Esophagus muscularis mucosa (tissue), 4 donors: ENCODE measurements around the gene ZNF239. TPM values are rescaled to one million over a fixed set of nuclear protein-coding genes. Genes with fewer than 3 reads are reported as not detected.

ENCODE experiments used
- DNase-seq: peaks from one replicate; pipeline ENCODE4 v3.0.0-alpha.2; 2017; ENCODE audit errors: extremely low spot score
- H3K27ac ChIP-seq, 4 donors: fragments of 200-600 bp; sonication (generic); replicated peaks in 1 of 4; 1 replicate in 3 of 4; 2 replicates in 1 of 4; pipeline ENCODE4 v1.5.1; 2016 to 2019; ENCODE audit warnings: mild to moderate bottlenecking in 1 of 4
- H3K27me3 ChIP-seq, 4 donors: fragments of 200-600 bp; sonication (generic); one replicate each; pipeline versions ENCODE4 v1.5.1 to v1.6.0; 2016 to 2019
- H3K36me3 ChIP-seq, 4 donors: fragments of 200-600 bp; sonication (generic); one replicate each; pipeline ENCODE4 v1.5.1; 2016 to 2019
- H3K4me1 ChIP-seq, 4 donors: fragments of 200-600 bp; sonication (generic); one replicate each; pipeline ENCODE4 v1.5.1; 2016 to 2019
- H3K4me3 ChIP-seq, 4 donors: fragments of 200-600 bp; sonication (generic); 1 replicate in 2 of 4; 2 replicates in 2 of 4; pipeline ENCODE4 v1.5.1; 2016 to 2019; ENCODE audit warnings: mild to moderate bottlenecking in 4 of 4, moderate library complexity in 1 of 4
- H3K9me3 ChIP-seq, 4 donors: fragments of 200-600 bp; sonication (generic); 1 replicate in 3 of 4; 2 replicates in 1 of 4; pipeline ENCODE4 v1.5.1; 2016 to 2019
- EP300 ChIP-seq: sonication (generic); formaldehyde crosslinking; IDR thresholded peaks from one replicate; pipeline ENCODE4 v1.6.1; 2017; ENCODE audit warnings: antibody characterized with exemption
- POLR2A ChIP-seq: fragments of 450-650 bp; IDR thresholded peaks from one replicate; pipeline ENCODE4 v1.6.1; 2017; ENCODE audit warnings: antibody characterized with exemption, moderate library complexity, mild to moderate bottlenecking, low read depth
- POLR2AphosphoS5 ChIP-seq, 2 donors: sonication (generic); formaldehyde crosslinking; IDR thresholded peaks; one replicate each; pipeline ENCODE4 v1.6.1; 2017; ENCODE audit warnings: antibody characterized with exemption in 2 of 2
- WGBS: methylation state at CpG from one replicate; pipeline ENCODE4 v1.1.5; 2018; 5-methylcytosine and 5-hydroxymethylcytosine counted together
- intact Hi-C: fragments of 100-400 bp; cut with DNase I; formaldehyde crosslinking; loops from one replicate; pipeline ENCODE4 v1.15.1; 2023
- total RNA-seq, 4 donors: library from RNA; depleted of rRNA; stranded (reverse); fragments of >200 nt; gene quantifications; one replicate each; pipeline versions ENCODE4 v1.1.0 to v1.2.1, GENCODE V29; 2016
- TF ChIP-seq, protein P1 (sequence below), 3 experiments: fragments of 200-600 bp in 2 of 3; fragments of 450-650 bp in 1 of 3; sonication (generic) in 2 of 3; IDR thresholded peaks; one replicate each; pipeline ENCODE4 v1.5.1; 2017 to 2019; ENCODE audit warnings: antibody characterized with exemption in 3 of 3, mild to moderate bottlenecking in 2 of 3, moderate library complexity in 1 of 3

The ZNF239 gene
- total RNA-seq, 4 donors from 2014 or later, result 2.9 to 5.6 (median 5.2) TPM

DNA sequence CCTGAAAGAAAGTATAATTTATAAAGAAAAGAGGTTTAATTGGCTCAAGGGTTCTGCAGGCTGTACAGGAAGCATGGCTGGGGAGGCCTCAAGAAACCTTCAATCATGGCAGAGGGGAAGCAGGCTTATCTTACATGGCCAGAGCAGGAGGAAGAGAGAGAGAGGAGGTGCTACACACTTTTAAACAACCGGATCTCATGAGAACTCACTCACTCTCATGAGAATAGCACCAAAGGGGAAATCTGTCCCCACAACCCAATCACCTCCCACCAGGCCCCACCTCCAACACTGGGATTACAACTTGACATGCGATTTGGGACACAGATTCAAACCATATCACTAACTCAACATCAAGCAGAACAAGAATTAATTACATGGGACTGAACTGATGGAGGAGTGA lies 24.9 kb upstream of the ZNF239 start:
- intact Hi-C loops, result no loop called here
- Histone ChIP-seq H3K27ac (no peak overlapping the region), H3K4me3 (no peak overlapping the region), H3K36me3 (no peaks in the 10 kb centered on the region), H3K9me3 (no peaks in the 10 kb centered on the region), H3K27me3 (no peaks in the 10 kb centered on the region), H3K4me1 (peaks cover 0 to 10% (median 9%) of the 10 kb centered on the region in 4 donors)
- DNase-seq, result peak; percentile 60
- 79% methylated on average over 2 of the region's 2 CpGs for WGBS
- TF ChIP-seq, protein P1, sequence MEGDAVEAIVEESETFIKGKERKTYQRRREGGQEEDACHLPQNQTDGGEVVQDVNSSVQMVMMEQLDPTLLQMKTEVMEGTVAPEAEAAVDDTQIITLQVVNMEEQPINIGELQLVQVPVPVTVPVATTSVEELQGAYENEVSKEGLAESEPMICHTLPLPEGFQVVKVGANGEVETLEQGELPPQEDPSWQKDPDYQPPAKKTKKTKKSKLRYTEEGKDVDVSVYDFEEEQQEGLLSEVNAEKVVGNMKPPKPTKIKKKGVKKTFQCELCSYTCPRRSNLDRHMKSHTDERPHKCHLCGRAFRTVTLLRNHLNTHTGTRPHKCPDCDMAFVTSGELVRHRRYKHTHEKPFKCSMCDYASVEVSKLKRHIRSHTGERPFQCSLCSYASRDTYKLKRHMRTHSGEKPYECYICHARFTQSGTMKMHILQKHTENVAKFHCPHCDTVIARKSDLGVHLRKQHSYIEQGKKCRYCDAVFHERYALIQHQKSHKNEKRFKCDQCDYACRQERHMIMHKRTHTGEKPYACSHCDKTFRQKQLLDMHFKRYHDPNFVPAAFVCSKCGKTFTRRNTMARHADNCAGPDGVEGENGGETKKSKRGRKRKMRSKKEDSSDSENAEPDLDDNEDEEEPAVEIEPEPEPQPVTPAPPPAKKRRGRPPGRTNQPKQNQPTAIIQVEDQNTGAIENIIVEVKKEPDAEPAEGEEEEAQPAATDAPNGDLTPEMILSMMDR (IDR thresholded peaks at IDR 0.05), result no peak
- TF ChIP-seq POLR2AphosphoS5 (IDR thresholded peaks at IDR 0.05) (no peak), POLR2A (no peak), EP300 (no peak)

DNA sequence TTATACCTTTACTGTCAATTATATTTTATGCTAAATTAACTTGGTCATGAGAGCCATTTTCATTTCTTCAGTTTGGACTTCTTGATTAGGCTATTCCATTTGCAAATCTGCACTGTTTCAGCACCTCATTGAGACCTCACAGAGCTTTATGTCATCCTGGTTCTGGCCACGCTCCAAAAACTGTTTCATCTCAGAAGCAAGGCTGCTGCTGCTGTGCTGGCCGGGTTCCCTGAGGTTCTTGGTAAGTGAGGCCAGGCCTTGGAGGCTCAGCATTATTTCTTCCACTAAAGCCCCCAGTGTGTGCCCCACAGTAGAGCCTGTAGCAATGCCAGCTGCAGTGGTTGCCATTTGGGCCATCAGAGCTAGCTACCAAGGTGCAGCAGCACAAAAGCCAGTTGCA lies 24.0 kb upstream of the ZNF239 start:
- Histone ChIP-seq H3K27ac (no peak overlapping the region), H3K36me3 (no peaks in the 10 kb centered on the region), H3K27me3 (no peaks in the 10 kb centered on the region), H3K4me1 (peaks cover 0 to 10% (median 9%) of the 10 kb centered on the region in 4 donors), H3K4me3 (no peak overlapping the region), H3K9me3 (no peaks in the 10 kb centered on the region)
- intact Hi-C loops, result no loop called here
- TF ChIP-seq EP300 (no peak), POLR2AphosphoS5 (IDR thresholded peaks at IDR 0.05) (no peak)
- TF ChIP-seq, protein P1 (IDR thresholded peaks at IDR 0.05), result no peak
- peak; percentile 90 for DNase-seq
- 37% methylated on average over 2 of the region's 2 CpGs for WGBS

DNA sequence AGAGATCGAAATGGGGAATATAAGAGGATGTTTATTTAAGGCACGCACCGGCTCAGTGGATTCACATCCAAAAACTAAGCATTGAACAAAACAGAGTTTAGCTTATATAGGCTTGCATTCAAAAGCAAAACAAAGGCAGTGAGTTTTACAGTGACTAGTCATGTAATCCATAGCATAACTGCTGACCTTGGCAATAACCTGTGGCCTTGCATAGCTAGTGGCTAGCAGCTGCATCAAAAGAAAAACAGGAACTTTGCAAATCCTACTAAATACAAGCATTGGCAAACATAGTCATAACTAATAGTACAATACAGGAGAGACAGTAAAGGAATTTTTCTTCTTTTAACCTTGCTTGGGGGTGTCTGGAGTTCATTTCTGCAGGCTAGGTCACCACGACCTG lies 22.1 kb upstream of the ZNF239 start:
- no peak overlapping the region for H3K4me3 ChIP-seq
- 75% methylated on average over 4 of the region's 4 CpGs for WGBS
- peaks cover 0 to 10% (median 9%) of the 10 kb centered on the region in 4 donors for H3K4me1 ChIP-seq
- no peak overlapping the region for H3K27ac ChIP-seq
- no peaks in the 10 kb centered on the region for H3K9me3 ChIP-seq
- intact Hi-C loops, result no loop called here
- DNase-seq, result no peak
- TF ChIP-seq POLR2AphosphoS5 (IDR thresholded peaks at IDR 0.05), result no peak
- TF ChIP-seq, protein P1 (IDR thresholded peaks at IDR 0.05), result no peak
- TF ChIP-seq EP300, result no peak
- TF ChIP-seq POLR2A, result no peak
- no peaks in the 10 kb centered on the region for H3K36me3 ChIP-seq
- no peaks in the 10 kb centered on the region for H3K27me3 ChIP-seq

DNA sequence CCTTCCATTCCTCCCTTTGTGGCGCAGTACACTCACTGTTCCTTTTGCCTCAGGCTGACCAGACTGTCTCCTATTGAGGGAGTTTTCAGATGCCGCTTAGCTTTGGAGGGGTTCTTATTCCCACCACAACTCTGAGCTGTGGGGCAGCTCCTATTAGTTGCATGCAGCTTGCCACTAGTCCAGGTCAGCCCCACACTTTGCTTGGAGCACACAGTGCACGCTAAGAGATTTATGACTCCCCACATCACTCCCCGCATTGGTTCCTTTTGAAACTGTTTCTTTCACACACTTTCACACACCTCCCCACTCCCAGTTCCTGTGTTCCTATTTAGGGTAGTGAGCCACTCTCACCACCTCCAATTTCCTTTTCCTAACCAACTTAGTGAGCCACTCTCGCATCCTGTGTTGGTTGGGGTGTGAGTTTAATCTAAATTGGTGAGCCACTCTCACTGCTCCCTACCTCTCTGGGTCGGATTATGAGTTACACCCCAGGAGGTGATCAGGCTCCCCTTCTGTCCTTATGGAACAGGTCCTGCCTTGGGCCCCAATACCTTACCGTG lies 21.4 kb upstream of the ZNF239 start:
- H3K4me3 ChIP-seq, result peak overlapping the region in 1 of 4 donors; percentile 28
- peaks cover 0 to 6% (median 0%) of the 10 kb centered on the region in 4 donors for H3K9me3 ChIP-seq
- H3K27ac ChIP-seq, result no peak overlapping the region
- DNase-seq, result peak; percentile 89
- intact Hi-C loops, result no loop called here
- TF ChIP-seq, protein P1 (IDR thresholded peaks at IDR 0.05), result no peak
- no peak for TF ChIP-seq POLR2A
- no peak for TF ChIP-seq EP300
- no peak for TF ChIP-seq POLR2AphosphoS5 (IDR thresholded peaks at IDR 0.05)
- 64% methylated on average over 7 of the region's 7 CpGs for WGBS
- H3K4me1 ChIP-seq, result peaks cover 0 to 10% (median 9%) of the 10 kb centered on the region in 4 donors
- H3K27me3 ChIP-seq, result no peaks in the 10 kb centered on the region
- H3K36me3 ChIP-seq, result no peaks in the 10 kb centered on the region
